HepG2 (cell line): ENCODE results near the gene RHOC. TPM values are rescaled to one million over a fixed set of nuclear protein-coding genes. Genes with fewer than 3 reads are reported as not detected.

Source experiments
- AGO2 ChIP-seq: fragments of 200-400 bp; formaldehyde crosslinking; optimal IDR thresholded peaks from 2 replicates; pipeline ENCODE3; 2017; ENCODE audit warnings: mild to moderate bottlenecking, low read depth, low read length, moderate library complexity
- ASH2L ChIP-seq: fragments of 300-600, 200-600 bp; sonication (generic); IDR thresholded peaks from 2 replicates; pipeline ENCODE4 v1.7.0; 2017; ENCODE audit warnings: low read depth, mild to moderate bottlenecking, moderate library complexity, mixed read lengths, low read length; ENCODE audit not compliant: insufficient read length
- ZFP82 ChIP-seq: sonication (generic); formaldehyde crosslinking; IDR thresholded peaks from 2 replicates; pipeline ENCODE4 v1.5.1; 2020; ENCODE audit warnings: mild to moderate bottlenecking, missing genetic modification reagents, borderline replicate concordance
- ZNF24 ChIP-seq: fragments of 450-650 bp; IDR thresholded peaks from 2 replicates; pipeline ENCODE4 v1.6.1; 2017; ENCODE audit warnings: antibody characterized with exemption, mild to moderate bottlenecking
- ZNF563 ChIP-seq: sonication (generic); formaldehyde crosslinking; IDR thresholded peaks from 2 replicates; pipeline ENCODE4 v1.8.0; 2022; ENCODE audit warnings: mild to moderate bottlenecking, moderate library complexity, missing genetic modification reagents
- ZNF670 ChIP-seq: sonication (generic); formaldehyde crosslinking; IDR thresholded peaks from 2 replicates; pipeline ENCODE4 v1.8.0; 2022; ENCODE audit warnings: mild to moderate bottlenecking, missing genetic modification reagents, borderline replicate concordance
- ZNF674 ChIP-seq: sonication (generic); formaldehyde crosslinking; IDR thresholded peaks from 2 replicates; pipeline ENCODE4 v1.5.0; 2020; ENCODE audit warnings: low read depth, mild to moderate bottlenecking, missing genetic modification reagents
- ZNF879 ChIP-seq: sonication (generic); formaldehyde crosslinking; IDR thresholded peaks from 2 replicates; pipeline ENCODE4 v1.8.1; 2023; ENCODE audit warnings: missing genetic modification reagents
- polyA plus RNA-seq, 8 experiments: library from polyadenylated mRNA; depleted of rRNA in 3 of 8; stranded (reverse) in 7 of 8; unstranded in 1 of 8; fragments of >200 nt; fragmentation: Illumina TruSeq in 4 of 8; extraction: Trizol in 4 of 8; gene quantifications; 2 replicates each; pipeline versions ENCODE4 v1.2.1 to v1.2.3, GENCODE V29; 2011 to 2016; ENCODE audit warnings: low read depth in 4 of 8, missing spikeins in 1 of 8, mixed read lengths in 1 of 8; ENCODE audit not compliant: insufficient read depth in 1 of 8
- total RNA-seq, 5 experiments: library from RNA; depleted of rRNA; stranded (reverse); fragments of >200 nt; fragmentation: Illumina TruSeq; extraction: Trizol; gene quantifications; 2 replicates each; pipeline ENCODE4 v1.2.3, GENCODE V29; 2016; ENCODE audit warnings: low read depth in 1 of 5
- TF ChIP-seq, protein P1 (sequence below): sonication (generic); formaldehyde crosslinking; IDR thresholded peaks from 2 replicates; pipeline ENCODE4 v1.4.0; 2020; ENCODE audit warnings: missing genetic modification reagents
- TF ChIP-seq, protein P2 (sequence below): sonication (generic); formaldehyde crosslinking; IDR thresholded peaks from 2 replicates; pipeline ENCODE4 v1.4.0; 2020; ENCODE audit warnings: mild to moderate bottlenecking, missing genetic modification reagents
- TF ChIP-seq, protein P3 (sequence below): IDR thresholded peaks from 2 replicates; pipeline ENCODE4 v1.6.1; 2018; ENCODE audit warnings: missing genetic modification reagents
- TF ChIP-seq, protein P4 (sequence below): sonication (generic); formaldehyde crosslinking; IDR thresholded peaks from 2 replicates; pipeline ENCODE4 v1.4.0; 2020; ENCODE audit warnings: missing genetic modification reagents
- TF ChIP-seq, protein P5 (sequence below): sonication (generic); formaldehyde crosslinking; IDR thresholded peaks from 2 replicates; pipeline ENCODE4 v1.5.0; 2020; ENCODE audit warnings: mild to moderate bottlenecking, missing genetic modification reagents, borderline replicate concordance
- TF ChIP-seq, protein P6 (sequence below): sonication (generic); IDR thresholded peaks from 2 replicates; pipeline ENCODE4 v1.6.1; 2016; ENCODE audit warnings: low read depth, borderline replicate concordance
- TF ChIP-seq, protein P7 (sequence below): IDR thresholded peaks from 2 replicates; pipeline ENCODE4 v1.6.1; 2016; ENCODE audit warnings: low read depth, control low read depth

Gene RHOC
- total and polyA plus RNA-seq, 2 of the 13 experiments (the other 11 are each of a cell fraction or from before 2014, with no cell fraction given) = 64.3 to 182 TPM

DNA sequence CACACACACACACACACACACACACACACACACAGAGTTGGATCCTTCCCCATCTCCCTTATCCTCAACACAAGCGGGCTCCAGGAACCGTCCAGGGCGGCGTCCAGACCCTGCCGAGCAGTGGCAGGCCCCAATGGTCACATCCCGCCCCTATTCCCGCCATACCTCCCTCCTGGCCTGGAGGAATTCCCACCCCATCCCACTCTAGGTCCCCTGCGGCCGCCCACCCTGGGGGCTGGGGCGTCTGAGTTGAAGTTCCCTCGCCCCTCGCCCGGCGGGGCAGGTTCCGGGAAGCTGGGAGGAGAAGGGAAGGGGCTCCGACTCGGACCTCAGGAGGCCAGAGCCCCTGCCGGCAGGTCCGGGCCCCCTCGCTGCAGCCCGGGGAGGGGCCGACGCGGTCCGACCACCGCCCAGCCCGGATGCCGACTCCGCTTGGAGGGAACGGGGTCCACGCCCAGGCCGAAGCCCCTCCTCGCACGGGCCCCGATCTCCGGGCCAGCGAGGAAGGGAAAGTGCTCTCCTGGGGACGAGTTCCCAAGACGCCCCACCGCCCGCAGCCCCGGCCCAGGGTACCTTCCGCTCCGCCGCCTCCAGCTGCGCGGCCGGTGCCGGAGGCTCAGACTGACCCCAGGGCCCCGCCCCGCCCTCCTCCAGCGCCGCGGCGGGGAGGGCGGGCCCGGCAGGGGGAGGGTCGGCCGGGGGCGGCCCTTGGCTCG is at the start of gene RHOC (continued):
- TF ChIP-seq ZNF670 (CRISPR knock-in tag) (peak; percentile 35; the same call in 1 of the 2 replicates), ZNF563 (CRISPR knock-in tag) (peak; percentile 90), ZNF24 (no peak), ASH2L (peak; percentile 6), ZNF674 (CRISPR knock-in tag) (no peak), AGO2 (peak; percentile 57), ZNF879 (0 out of 2 replicates have a peak, but pooled peaks have one; percentile 39), ZFP82 (0 out of 2 replicates have a peak, but pooled peaks have one; percentile 56)
- TF ChIP-seq, protein P1, sequence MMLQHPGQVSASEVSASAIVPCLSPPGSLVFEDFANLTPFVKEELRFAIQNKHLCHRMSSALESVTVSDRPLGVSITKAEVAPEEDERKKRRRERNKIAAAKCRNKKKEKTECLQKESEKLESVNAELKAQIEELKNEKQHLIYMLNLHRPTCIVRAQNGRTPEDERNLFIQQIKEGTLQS = no peak
- TF ChIP-seq, protein P2, sequence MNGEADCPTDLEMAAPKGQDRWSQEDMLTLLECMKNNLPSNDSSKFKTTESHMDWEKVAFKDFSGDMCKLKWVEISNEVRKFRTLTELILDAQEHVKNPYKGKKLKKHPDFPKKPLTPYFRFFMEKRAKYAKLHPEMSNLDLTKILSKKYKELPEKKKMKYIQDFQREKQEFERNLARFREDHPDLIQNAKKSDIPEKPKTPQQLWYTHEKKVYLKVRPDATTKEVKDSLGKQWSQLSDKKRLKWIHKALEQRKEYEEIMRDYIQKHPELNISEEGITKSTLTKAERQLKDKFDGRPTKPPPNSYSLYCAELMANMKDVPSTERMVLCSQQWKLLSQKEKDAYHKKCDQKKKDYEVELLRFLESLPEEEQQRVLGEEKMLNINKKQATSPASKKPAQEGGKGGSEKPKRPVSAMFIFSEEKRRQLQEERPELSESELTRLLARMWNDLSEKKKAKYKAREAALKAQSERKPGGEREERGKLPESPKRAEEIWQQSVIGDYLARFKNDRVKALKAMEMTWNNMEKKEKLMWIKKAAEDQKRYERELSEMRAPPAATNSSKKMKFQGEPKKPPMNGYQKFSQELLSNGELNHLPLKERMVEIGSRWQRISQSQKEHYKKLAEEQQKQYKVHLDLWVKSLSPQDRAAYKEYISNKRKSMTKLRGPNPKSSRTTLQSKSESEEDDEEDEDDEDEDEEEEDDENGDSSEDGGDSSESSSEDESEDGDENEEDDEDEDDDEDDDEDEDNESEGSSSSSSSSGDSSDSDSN (CRISPR knock-in tag) = peak; percentile 70; the same call in 1 of the 2 replicates
- TF ChIP-seq, protein P3, sequence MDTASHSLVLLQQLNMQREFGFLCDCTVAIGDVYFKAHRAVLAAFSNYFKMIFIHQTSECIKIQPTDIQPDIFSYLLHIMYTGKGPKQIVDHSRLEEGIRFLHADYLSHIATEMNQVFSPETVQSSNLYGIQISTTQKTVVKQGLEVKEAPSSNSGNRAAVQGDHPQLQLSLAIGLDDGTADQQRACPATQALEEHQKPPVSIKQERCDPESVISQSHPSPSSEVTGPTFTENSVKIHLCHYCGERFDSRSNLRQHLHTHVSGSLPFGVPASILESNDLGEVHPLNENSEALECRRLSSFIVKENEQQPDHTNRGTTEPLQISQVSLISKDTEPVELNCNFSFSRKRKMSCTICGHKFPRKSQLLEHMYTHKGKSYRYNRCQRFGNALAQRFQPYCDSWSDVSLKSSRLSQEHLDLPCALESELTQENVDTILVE (CRISPR knock-in tag) = 0 out of 2 replicates have a peak, but pooled peaks have one; percentile 10
- TF ChIP-seq, protein P4, sequence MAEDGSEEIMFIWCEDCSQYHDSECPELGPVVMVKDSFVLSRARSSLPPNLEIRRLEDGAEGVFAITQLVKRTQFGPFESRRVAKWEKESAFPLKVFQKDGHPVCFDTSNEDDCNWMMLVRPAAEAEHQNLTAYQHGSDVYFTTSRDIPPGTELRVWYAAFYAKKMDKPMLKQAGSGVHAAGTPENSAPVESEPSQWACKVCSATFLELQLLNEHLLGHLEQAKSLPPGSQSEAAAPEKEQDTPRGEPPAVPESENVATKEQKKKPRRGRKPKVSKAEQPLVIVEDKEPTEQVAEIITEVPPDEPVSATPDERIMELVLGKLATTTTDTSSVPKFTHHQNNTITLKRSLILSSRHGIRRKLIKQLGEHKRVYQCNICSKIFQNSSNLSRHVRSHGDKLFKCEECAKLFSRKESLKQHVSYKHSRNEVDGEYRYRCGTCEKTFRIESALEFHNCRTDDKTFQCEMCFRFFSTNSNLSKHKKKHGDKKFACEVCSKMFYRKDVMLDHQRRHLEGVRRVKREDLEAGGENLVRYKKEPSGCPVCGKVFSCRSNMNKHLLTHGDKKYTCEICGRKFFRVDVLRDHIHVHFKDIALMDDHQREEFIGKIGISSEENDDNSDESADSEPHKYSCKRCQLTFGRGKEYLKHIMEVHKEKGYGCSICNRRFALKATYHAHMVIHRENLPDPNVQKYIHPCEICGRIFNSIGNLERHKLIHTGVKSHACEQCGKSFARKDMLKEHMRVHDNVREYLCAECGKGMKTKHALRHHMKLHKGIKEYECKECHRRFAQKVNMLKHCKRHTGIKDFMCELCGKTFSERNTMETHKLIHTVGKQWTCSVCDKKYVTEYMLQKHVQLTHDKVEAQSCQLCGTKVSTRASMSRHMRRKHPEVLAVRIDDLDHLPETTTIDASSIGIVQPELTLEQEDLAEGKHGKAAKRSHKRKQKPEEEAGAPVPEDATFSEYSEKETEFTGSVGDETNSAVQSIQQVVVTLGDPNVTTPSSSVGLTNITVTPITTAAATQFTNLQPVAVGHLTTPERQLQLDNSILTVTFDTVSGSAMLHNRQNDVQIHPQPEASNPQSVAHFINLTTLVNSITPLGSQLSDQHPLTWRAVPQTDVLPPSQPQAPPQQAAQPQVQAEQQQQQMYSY (CRISPR knock-in tag) = peak; percentile 52; the same call in 1 of the 2 replicates
- TF ChIP-seq, protein P5, sequence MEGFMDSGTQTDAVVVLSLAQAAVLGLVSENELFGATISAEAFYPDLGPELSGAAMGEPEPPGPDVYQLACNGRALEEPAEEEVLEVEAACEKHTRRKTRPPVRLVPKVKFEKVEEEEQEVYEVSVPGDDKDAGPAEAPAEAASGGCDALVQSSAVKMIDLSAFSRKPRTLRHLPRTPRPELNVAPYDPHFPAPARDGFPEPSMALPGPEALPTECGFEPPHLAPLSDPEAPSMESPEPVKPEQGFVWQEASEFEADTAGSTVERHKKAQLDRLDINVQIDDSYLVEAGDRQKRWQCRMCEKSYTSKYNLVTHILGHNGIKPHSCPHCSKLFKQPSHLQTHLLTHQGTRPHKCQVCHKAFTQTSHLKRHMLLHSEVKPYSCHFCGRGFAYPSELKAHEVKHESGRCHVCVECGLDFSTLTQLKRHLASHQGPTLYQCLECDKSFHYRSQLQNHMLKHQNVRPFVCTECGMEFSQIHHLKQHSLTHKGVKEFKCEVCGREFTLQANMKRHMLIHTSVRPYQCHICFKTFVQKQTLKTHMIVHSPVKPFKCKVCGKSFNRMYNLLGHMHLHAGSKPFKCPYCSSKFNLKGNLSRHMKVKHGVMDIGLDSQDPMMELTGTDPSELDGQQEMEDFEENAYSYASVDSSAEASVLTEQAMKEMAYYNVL (CRISPR knock-in tag) = no peak; the same call in 1 of the 2 replicates
- TF ChIP-seq, protein P6, sequence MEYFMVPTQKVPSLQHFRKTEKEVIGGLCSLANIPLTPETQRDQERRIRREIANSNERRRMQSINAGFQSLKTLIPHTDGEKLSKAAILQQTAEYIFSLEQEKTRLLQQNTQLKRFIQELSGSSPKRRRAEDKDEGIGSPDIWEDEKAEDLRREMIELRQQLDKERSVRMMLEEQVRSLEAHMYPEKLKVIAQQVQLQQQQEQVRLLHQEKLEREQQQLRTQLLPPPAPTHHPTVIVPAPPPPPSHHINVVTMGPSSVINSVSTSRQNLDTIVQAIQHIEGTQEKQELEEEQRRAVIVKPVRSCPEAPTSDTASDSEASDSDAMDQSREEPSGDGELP = peak; percentile 17; the same call in 1 of the 2 replicates
- TF ChIP-seq, protein P7, sequence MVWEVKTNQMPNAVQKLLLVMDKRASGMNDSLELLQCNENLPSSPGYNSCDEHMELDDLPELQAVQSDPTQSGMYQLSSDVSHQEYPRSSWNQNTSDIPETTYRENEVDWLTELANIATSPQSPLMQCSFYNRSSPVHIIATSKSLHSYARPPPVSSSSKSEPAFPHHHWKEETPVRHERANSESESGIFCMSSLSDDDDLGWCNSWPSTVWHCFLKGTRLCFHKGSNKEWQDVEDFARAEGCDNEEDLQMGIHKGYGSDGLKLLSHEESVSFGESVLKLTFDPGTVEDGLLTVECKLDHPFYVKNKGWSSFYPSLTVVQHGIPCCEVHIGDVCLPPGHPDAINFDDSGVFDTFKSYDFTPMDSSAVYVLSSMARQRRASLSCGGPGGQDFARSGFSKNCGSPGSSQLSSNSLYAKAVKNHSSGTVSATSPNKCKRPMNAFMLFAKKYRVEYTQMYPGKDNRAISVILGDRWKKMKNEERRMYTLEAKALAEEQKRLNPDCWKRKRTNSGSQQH (CRISPR knock-in tag) = 0 out of 2 replicates have a peak, but pooled peaks have one; percentile 31
